NCI-H2107 treated with DMSO at 0.1 percent for 48 hours (cell line): ENCODE results near the gene TPSG1.
"Not testable (repeated sequence)": the region's sequence is repeated elsewhere in the genome, so short reads cannot be mapped to it uniquely, and the experiment has no call there.

ENCODE experiments used
- DNase-seq: peaks from one replicate; lab custom pipeline; 2025; ENCODE audit not compliant: unreplicated experiment; lab: John Stamatoyannopoulos, UW

Gene TPSG1

GRCh38 chr16:1257561-1258224, 32.6 kb upstream of the TPSG1 start:
- no peak for DNase-seq

DNA sequence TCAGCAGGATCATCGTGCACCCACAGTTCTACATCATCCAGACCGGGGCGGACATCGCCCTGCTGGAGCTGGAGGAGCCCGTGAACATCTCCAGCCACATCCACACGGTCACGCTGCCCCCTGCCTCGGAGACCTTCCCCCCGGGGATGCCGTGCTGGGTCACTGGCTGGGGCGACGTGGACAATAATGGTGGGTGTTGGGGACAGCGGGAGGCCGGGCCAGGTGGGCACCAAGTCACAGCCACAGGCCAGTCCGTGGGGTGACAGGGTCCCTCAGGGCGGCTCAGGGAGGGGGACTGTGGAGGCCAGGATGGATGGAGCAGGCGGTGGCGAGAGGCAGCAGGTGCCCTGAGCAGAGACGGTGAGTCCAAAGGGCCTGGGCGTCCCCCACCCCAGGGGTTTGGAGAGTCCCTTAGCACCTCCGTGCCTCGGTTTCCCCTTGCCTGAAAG, 31.8 kb upstream of the TPSG1 start:
- no peak for DNase-seq

DNA sequence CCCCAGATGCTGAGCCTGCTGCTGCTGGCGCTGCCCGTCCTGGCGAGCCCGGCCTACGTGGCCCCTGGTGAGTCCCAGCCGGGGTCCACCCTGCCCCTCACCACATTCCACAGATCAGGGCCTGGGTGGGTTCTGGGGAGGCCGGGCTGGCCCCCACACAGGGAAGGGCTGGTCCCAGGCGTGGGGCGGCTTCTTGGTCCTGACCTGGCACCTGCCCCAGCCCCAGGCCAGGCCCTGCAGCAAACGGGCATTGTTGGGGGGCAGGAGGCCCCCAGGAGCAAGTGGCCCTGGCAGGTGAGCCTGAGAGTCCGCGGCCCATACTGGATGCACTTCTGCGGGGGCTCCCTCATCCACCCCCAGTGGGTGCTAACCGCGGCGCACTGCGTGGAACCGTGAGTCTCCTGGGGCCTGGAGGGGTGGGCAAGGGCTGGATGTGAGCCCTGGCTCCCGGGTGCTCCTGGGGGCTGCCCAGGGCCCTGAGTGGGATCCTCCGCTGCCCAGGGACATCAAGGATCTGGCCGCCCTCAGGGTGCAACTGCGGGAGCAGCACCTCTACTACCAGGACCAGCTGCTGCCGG, 31.3 kb upstream of the TPSG1 start:
- not testable (repeated sequence) for DNase-seq

DNA sequence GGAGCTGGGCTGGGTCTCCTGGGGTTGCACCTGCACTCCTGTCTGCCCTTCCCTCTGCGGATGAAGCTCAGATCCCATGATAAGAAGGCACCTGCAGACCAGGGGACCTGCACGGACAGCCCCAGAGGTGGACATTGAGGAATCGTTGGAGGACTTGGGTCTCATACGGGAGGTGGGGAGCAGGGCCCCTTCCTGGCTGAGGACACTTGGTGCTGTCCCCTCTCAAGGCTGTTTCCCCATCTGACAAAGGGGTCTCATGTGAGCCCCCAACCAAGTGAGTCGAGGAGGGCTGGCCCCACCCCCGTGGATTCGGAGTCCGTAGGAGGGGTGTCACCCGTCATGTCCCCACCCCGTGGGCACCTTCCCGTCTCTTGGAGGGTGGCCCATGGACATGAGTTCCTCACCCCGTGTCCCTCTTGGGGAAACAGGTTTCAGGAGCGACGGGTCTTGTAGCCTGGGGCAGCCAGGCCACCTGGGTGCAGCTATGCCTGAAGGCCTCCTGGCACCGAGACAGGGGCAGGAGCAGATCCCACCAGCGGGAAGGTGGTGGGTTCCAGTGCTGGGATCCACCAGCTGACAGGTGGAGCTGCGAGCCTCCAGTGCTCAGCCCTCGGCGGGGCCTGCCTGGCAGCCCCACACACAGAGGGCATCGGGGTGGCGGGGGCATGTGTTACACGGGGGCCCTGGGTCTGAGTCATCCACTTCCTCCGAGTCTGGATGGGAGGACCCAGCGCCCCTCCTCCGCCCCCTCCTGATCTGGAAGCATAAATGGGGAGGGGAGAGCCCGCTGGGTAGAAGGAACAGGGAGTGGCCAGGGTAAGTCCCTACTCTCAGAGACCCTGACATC, 30.4 kb upstream of the TPSG1 start, which contains the start of gene TPSD1:
TPSD1 (plus strand) TSS at position 794 of the 847 bp plus-strand sequence. CDS start 212 bp downstream, outside the sequence.
- DNase-seq, result not testable (repeated sequence)

- not testable (repeated sequence) for DNase-seq
Observed at GRCh38 chr16:1254821-1255220, 29.8 kb upstream of the TPSG1 start.

- not testable (repeated sequence) for DNase-seq
Observed at GRCh38 chr16:1253701-1254364, 28.8 kb upstream of the TPSG1 start.

- DNase-seq, result not testable (repeated sequence)
Observed at GRCh38 chr16:1249031-1249755, 24.1 kb upstream of the TPSG1 start.

DNA sequence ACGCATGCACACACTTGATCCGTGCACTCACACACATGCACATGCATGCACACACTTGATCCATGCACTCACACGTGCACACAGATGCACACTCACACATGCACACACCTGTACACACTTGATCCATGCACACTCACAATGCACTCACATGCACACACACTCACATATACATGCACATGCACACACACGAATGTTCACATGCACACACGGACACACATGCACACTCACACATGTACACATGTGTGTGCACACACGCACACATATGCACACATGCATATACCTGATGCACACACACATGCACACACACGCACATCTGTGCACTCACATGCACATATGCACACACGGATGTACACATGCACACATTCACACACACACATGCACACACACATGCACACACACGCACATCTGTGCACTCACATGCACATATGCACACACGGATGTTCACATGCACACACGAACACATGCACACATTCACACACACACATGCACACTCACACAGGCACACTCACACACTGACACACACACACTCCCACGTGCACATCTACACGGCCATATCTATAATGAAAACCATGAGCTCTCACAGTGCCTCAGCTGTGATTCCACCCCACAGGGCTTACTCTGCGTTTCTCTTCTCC, 23.0 kb upstream of the TPSG1 start:
- DNase-seq, result not testable (repeated sequence)

GRCh38 chr16:1245452-1246020, 20.5 kb upstream of the TPSG1 start:
- DNase-seq, result no peak

DNA sequence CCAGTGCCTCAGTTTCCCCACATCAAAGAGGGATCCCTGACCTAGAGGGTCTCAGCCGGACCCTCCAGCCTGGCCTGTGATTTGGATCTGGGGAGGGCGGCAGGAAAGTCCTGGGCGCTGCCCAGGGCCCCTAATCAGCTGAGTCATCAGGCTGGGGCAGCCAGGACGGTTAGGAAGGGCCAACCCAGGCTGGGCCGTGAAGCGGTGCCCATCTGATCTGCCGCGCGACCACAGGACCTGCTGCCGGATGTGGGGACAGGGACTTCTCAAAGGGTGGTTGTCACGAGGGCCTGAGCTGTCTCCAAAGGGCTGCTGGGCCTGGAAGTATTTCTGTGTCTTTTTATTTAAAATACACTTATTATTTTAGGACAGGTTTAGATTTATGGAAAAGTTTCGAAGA, 19.8 kb upstream of the TPSG1 start:
- DNase-seq, result no peak

GRCh38 chr16:1243907-1244850, 19.1 kb upstream of the TPSG1 start:
- DNase-seq, result not testable (repeated sequence)

- DNase-seq, result not testable (repeated sequence)
Observed at GRCh38 chr16:1243363-1243762, 18.3 kb upstream of the TPSG1 start.

GRCh38 chr16:1241081-1241480, 16.0 kb upstream of the TPSG1 start:
- not testable (repeated sequence) for DNase-seq

GRCh38 chr16:1240436-1240835, 15.4 kb upstream of the TPSG1 start, which contains the start of gene TPSAB1:
Gene TPSAB1 (plus strand): TSS chr16:1240705. CDS start chr16:1240939, 234 bp downstream.
- DNase-seq, result not testable (repeated sequence)

GRCh38 chr16:1239575-1239974, 14.5 kb upstream of the TPSG1 start:
- DNase-seq, result not testable (repeated sequence)

- not testable (repeated sequence) for DNase-seq
Observed at GRCh38 chr16:1238909-1239308, 13.8 kb upstream of the TPSG1 start.

DNA sequence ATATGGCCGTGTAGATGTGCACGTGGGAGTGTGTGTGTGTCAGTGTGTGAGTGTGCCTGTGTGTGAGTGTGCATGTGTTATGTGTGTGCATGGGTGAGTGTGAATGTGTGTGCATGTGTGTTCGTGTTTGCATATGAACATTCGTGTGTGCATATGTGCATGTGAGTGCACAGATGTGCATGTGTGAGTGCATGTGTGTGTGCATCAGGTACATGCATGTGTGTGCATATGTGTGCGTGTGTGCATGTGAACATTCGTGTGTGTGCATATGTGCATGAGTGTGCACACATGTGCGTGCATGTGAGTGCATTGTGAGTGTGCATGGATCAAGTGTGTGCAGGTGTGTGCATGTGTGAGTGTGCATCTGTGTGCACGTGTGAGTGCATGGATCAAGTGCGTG, 12.9 kb upstream of the TPSG1 start:
- DNase-seq, result no peak

GRCh38 chr16:1236659-1237058, 11.6 kb upstream of the TPSG1 start:
- not testable (repeated sequence) for DNase-seq
